HL-60 (cell line): Measurements from ENCODE around the gene TM9SF1. TPM values are rescaled to one million over a fixed set of nuclear protein-coding genes. Genes with fewer than 3 reads are reported as not detected.

ENCODE experiments used
- microRNA-seq: library from miRNA; unstranded; fragments of <30 nt; microRNA quantifications from one replicate; pipeline ENCODE4, GENCODE V29; 2018

Gene TM9SF1

Small RNA genes within 50 kb of the gene (microRNA-seq; reads per million reads assigned to microRNA genes)
- not detected for gene MIR7703
